22Rv1 (cell line): ENCODE measurements around the gene FYB1.

Experiments used
- CTCF ChIP-seq: fragments of 450-650 bp; IDR thresholded peaks from 2 replicates; pipeline ENCODE4 v1.5.1; 2017; ENCODE audit warnings: mild to moderate bottlenecking
- ZFX ChIP-seq: fragments of 450-650 bp; IDR thresholded peaks from 2 replicates; pipeline ENCODE4 v1.6.1; 2017; ENCODE audit warnings: antibody characterized with exemption, borderline replicate concordance

GRCh38 chr5:39137819-39138451 lies 81.4 kb downstream of the FYB1 start:
- TF ChIP-seq CTCF (peak; percentile 7; the same call in 1 of the 2 replicates), ZFX (no peak)
